GM18519 (cell line): ENCODE data around the gene PRRT1.
"Not testable (repeated sequence)": the region's sequence is repeated elsewhere in the genome, so short reads cannot be mapped to it uniquely, and the experiment has no call there.

Experiments used
- ATAC-seq: cut with Tn5 transposase; IDR thresholded peaks from one replicate; pipeline ENCODE4 v1.9.1; 2021; ENCODE audit warnings: mild to moderate bottlenecking, moderate library complexity; ENCODE audit not compliant: unreplicated experiment, low FRiP score

Gene PRRT1

GRCh38 chr6:32105433-32105832, 46.3 kb downstream of the PRRT1 start:
- ATAC-seq, result no peak

GRCh38 chr6:32102255-32102654, 49.5 kb downstream of the PRRT1 start:
- ATAC-seq, result no peak

DNA sequence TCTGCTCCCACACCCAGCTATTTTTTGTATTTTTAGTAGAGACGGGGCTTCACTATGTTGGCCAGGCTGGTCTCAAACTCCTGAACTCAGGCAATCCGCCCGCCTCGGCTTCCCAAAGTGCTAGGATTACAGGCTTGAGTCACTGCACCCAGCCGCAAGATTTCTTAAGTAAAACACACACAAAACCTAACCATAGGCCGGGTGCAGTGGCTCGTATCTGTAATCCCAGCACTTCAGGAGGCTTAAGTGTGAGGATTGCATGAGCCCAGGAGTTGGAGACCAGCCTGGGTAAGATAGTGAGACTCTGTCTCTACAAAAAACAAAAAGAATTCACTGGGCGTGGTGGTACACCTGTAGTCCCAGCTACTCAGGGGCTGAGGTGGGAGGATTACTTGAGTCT, 51.5 kb downstream of the PRRT1 start:
- ATAC-seq, result not testable (repeated sequence)
